IMR-90 (cell line): Measurements from ENCODE around the gene GCFC2. TPM values are rescaled to one million over a fixed set of nuclear protein-coding genes. Genes with fewer than 3 reads are reported as not detected.

Experiments
- ATAC-seq: fragments of 200-7000 bp; cut with Tn5 transposase; 2 replicates; pipeline ENCODE4 v1.9.1; 2020; ENCODE audit warnings: low read depth, mild to moderate bottlenecking, moderate library complexity
- BruUV-seq: library from RNA; stranded (reverse); fragments of 400-500 nt; replicated peaks from 2 replicates; lab custom pipeline; 2021; lab: Mats Ljungman, UMichigan
- CTCF ChIA-PET: fragments of 300-600 bp; formaldehyde crosslinking; extraction: SDS; loops from one replicate; lab custom pipeline; 2021; ENCODE audit warnings: antibody characterized with exemption; lab: Yijun Ruan, JAX
- POLR2A ChIA-PET: fragments of 300-600 bp; sonication (Branson Sonifier 250); formaldehyde crosslinking; loops from one replicate; lab custom pipeline; 2022; ENCODE audit warnings: antibody characterized with exemption; ENCODE audit not compliant: unreplicated experiment; lab: Charles Lee
- DNase-seq: peaks from one replicate; pipeline ENCODE4 v3.0.0; 2013
- H2AFZ ChIP-seq: replicated peaks from 2 replicates; pipeline ENCODE3; 2013; ENCODE audit warnings: low read length, mild to moderate bottlenecking; ENCODE audit not compliant: poor library complexity
- H2AK5ac ChIP-seq: 2 replicates; pipeline ENCODE4 v1.6.1; 2013; ENCODE audit warnings: low read depth, low read length, inconsistent platforms
- H2AK9ac ChIP-seq: replicated peaks from 2 replicates; pipeline ENCODE3; 2013; ENCODE audit warnings: mild to moderate bottlenecking, low read depth, low read length, moderate library complexity; ENCODE audit not compliant: poor library complexity
- H2BK120ac ChIP-seq: 2 replicates; pipeline ENCODE4 v1.6.1; 2013; ENCODE audit warnings: low read depth, low read length, inconsistent platforms
- H2BK15ac ChIP-seq: 3 replicates; pipeline ENCODE4 v1.6.1; 2013; ENCODE audit warnings: low read depth, low read length, inconsistent platforms
- H2BK20ac ChIP-seq: 2 replicates; pipeline ENCODE4 v1.6.1; 2013; ENCODE audit warnings: low read depth, mild to moderate bottlenecking, inconsistent platforms, low read length, moderate library complexity
- H2BK5ac ChIP-seq: 2 replicates; pipeline ENCODE4 v1.6.1; 2013; ENCODE audit warnings: mild to moderate bottlenecking, low read depth, low read length, inconsistent platforms; ENCODE audit not compliant: poor library complexity, severe bottlenecking
- H3K14ac ChIP-seq: replicated peaks from 2 replicates; pipeline ENCODE4 v1.6.1; 2013; ENCODE audit warnings: low read depth, low read length, inconsistent platforms
- H3K18ac ChIP-seq: 2 replicates; pipeline ENCODE4 v1.6.1; 2013; ENCODE audit warnings: low read depth, low read length, control low read depth
- H3K23ac ChIP-seq: 2 replicates; pipeline ENCODE4 v1.6.1; 2013; ENCODE audit warnings: low read depth, low read length, inconsistent platforms
- H3K27ac ChIP-seq: 2 replicates; pipeline ENCODE4 v1.5.1; 2013; ENCODE audit warnings: mild to moderate bottlenecking, control low read depth, low read length; ENCODE audit not compliant: insufficient read depth
- H3K27me3 ChIP-seq: 2 replicates; pipeline ENCODE4 v1.6.1; 2013; ENCODE audit warnings: low read length; ENCODE audit not compliant: control insufficient read depth, insufficient read depth
- H3K36me3 ChIP-seq: 2 replicates; pipeline ENCODE4 v1.6.1; 2013; ENCODE audit warnings: low read length, mixed read lengths; ENCODE audit not compliant: control insufficient read depth, insufficient read depth
- H3K4ac ChIP-seq: 2 replicates; pipeline ENCODE4 v1.6.1; 2013; ENCODE audit warnings: low read depth, low read length, inconsistent platforms
- H3K4me1 ChIP-seq: 2 replicates; pipeline ENCODE4 v1.6.1; 2013; ENCODE audit warnings: low read length, mixed read lengths; ENCODE audit not compliant: control insufficient read depth, insufficient read depth
- H3K4me2 ChIP-seq: 2 replicates; pipeline ENCODE4 v1.6.1; 2013; ENCODE audit warnings: low read depth, mild to moderate bottlenecking, control low read depth, low read length, moderate library complexity
- H3K4me3 ChIP-seq: 2 replicates; pipeline ENCODE4 v1.5.1; 2013; ENCODE audit warnings: low read depth, mild to moderate bottlenecking, control low read depth, low read length, moderate library complexity; ENCODE audit not compliant: insufficient read depth
- H3K56ac ChIP-seq: 2 replicates; pipeline ENCODE4 v1.6.1; 2013; ENCODE audit warnings: low read length, inconsistent platforms; ENCODE audit not compliant: insufficient read depth; ENCODE audit errors: extremely low read depth
- H3K79me1 ChIP-seq, 2 experiments: 2 replicates each; pipeline ENCODE4 v1.6.1; 2013; ENCODE audit warnings: low read length in 2 of 2, inconsistent platforms in 1 of 2, low read depth in 1 of 2
- H3K9ac ChIP-seq: 2 replicates; pipeline ENCODE4 v1.6.1; 2013; ENCODE audit warnings: low read depth, low read length, control low read depth
- H3K9me1 ChIP-seq: 2 replicates; pipeline ENCODE4 v1.6.1; 2013; ENCODE audit warnings: low read length, inconsistent platforms; ENCODE audit not compliant: insufficient read depth
- H3K9me3 ChIP-seq: 2 replicates; pipeline ENCODE4 v1.6.1; 2013; ENCODE audit warnings: low read length; ENCODE audit not compliant: control insufficient read depth, insufficient read depth
- H4K20me1 ChIP-seq: 2 replicates; pipeline ENCODE4 v1.6.1; 2013; ENCODE audit warnings: low read length, inconsistent platforms; ENCODE audit not compliant: insufficient read depth
- H4K5ac ChIP-seq: 2 replicates; pipeline ENCODE4 v1.6.1; 2013; ENCODE audit warnings: mild to moderate bottlenecking, low read depth, low read length, control low read depth
- H4K8ac ChIP-seq, 2 experiments: 2 replicates each; pipeline ENCODE4 v1.6.1; 2013; ENCODE audit warnings: low read depth in 2 of 2, low read length in 2 of 2, control low read depth in 1 of 2, inconsistent platforms in 1 of 2
- H4K91ac ChIP-seq: 2 replicates; pipeline ENCODE4 v1.6.1; 2013; ENCODE audit warnings: low read depth, low read length, inconsistent platforms; ENCODE audit not compliant: insufficient read depth
- BHLHE40 ChIP-seq: fragments of 150-350 bp; IDR thresholded peaks from 2 replicates; pipeline ENCODE4 v1.6.1; 2016; ENCODE audit warnings: mild to moderate bottlenecking, low read depth, low read length
- CEBPB ChIP-seq: IDR thresholded peaks from 2 replicates; pipeline ENCODE4 v1.6.1; 2012; ENCODE audit warnings: low read depth, low read length, improper control_type of control experiment
- CHD1 ChIP-seq: IDR thresholded peaks from 2 replicates; pipeline ENCODE4 v1.6.1; 2012; ENCODE audit warnings: low read depth, low read length, improper control_type of control experiment
- FOS ChIP-seq: fragments of 150-350 bp; IDR thresholded peaks from 2 replicates; pipeline ENCODE4 v1.6.1; 2016; ENCODE audit warnings: low read depth, low read length
- MAFK ChIP-seq: IDR thresholded peaks from 2 replicates; pipeline ENCODE4 v1.6.1; 2012; ENCODE audit warnings: low read depth, low read length, improper control_type of control experiment
- MAZ ChIP-seq: IDR thresholded peaks from 2 replicates; pipeline ENCODE4 v1.6.1; 2012; ENCODE audit warnings: low read depth, mild to moderate bottlenecking, low read length, improper control_type of control experiment, moderate library complexity, borderline replicate concordance
- MXI1 ChIP-seq: IDR thresholded peaks from 2 replicates; pipeline ENCODE4 v1.6.1; 2012; ENCODE audit warnings: low read depth, mild to moderate bottlenecking, low read length, moderate library complexity, borderline replicate concordance
- NFE2L2 ChIP-seq: fragments of 150-350 bp; IDR thresholded peaks from 2 replicates; pipeline ENCODE4 v1.6.1; 2016; ENCODE audit warnings: low read depth, mild to moderate bottlenecking, low read length
- POLR2A ChIP-seq: IDR thresholded peaks from 2 replicates; pipeline ENCODE4 v1.6.1; 2012; ENCODE audit warnings: mild to moderate bottlenecking, low read depth, low read length
- RAD21 ChIP-seq: IDR thresholded peaks from 2 replicates; pipeline ENCODE4 v1.6.1; 2012; ENCODE audit warnings: low read length, improper control_type of control experiment
- RCOR1 ChIP-seq: IDR thresholded peaks from 2 replicates; pipeline ENCODE4 v1.6.1; 2012; ENCODE audit warnings: mild to moderate bottlenecking, low read length, improper control_type of control experiment; ENCODE audit not compliant: insufficient replicate concordance
- RFX5 ChIP-seq: IDR thresholded peaks from 2 replicates; pipeline ENCODE4 v1.8.0; 2012; ENCODE audit warnings: low read depth, mild to moderate bottlenecking, low read length, moderate library complexity
- SMC3 ChIP-seq: fragments of 150-350 bp; IDR thresholded peaks from 2 replicates; pipeline ENCODE4 v1.6.1; 2016; ENCODE audit warnings: low read depth, mild to moderate bottlenecking, antibody characterized with exemption, low read length, moderate library complexity
- WGBS, 2 experiments: methylation state at CpG; one replicate each; pipeline versions ENCODE4 v1.1.5 to v1.1.7; 2013; ENCODE audit warnings: missing lambda C conversion rate in 2 of 2; ENCODE audit not compliant: insufficient read length in 1 of 2; ENCODE audit errors: extremely low coverage in 2 of 2; 5-methylcytosine and 5-hydroxymethylcytosine counted together
- dilution Hi-C: fragments of 300-500 bp; cut with HindIII; formaldehyde crosslinking; loops from one replicate; pipeline ENCODE4 v1.14.3; 2018; ENCODE audit warnings: low sequenced_read_pairs; ENCODE audit not compliant: unreplicated experiment
- in situ Hi-C: fragments of 300-500 bp; cut with MboI; formaldehyde crosslinking; loops from 3 replicates; pipeline ENCODE4 v1.14.3; 2019; ENCODE audit warnings: low sequenced_read_pairs, inconsistent platforms, mixed read lengths
- intact Hi-C: fragments of 100-400 bp; cut with micrococcal nuclease; formaldehyde crosslinking; loops from 2 replicates; pipeline ENCODE4 v1.10.0; 2022
- polyA plus RNA-seq, 3 experiments: library from polyadenylated mRNA; depleted of rRNA; stranded (reverse); fragments of >200 nt; gene quantifications; 2 replicates each; pipeline ENCODE4 v1.2.3, GENCODE V29; 2012; ENCODE audit warnings: low replicate concordance in 1 of 3
- total RNA-seq: library from RNA; depleted of rRNA; stranded (reverse); fragments of >200 nt; gene quantifications from 2 replicates; pipeline ENCODE4 v1.2.3, GENCODE V29; 2012
- TF ChIP-seq, protein P1 (sequence below): conservative IDR thresholded peaks from 2 replicates; pipeline ENCODE4 v1.5.1; 2012; ENCODE audit warnings: mild to moderate bottlenecking, low read depth, low read length, improper control_type of control experiment
- TF ChIP-seq, protein P2 (sequence below): fragments of 150-350 bp; IDR thresholded peaks from 2 replicates; pipeline ENCODE4 v1.6.1; 2017; ENCODE audit warnings: mild to moderate bottlenecking, antibody characterized with exemption, low read length, low read depth
- TF ChIP-seq, protein P3 (sequence below): fragments of 150-350 bp; IDR thresholded peaks from 2 replicates; pipeline ENCODE4 v1.6.1; 2016; ENCODE audit warnings: low read depth, mild to moderate bottlenecking, low read length, moderate library complexity, borderline replicate concordance

Gene GCFC2
- total and polyA plus RNA-seq, 2 of the 4 experiments (the other 2 are of a cell fraction): 6.4 to 10.0 TPM

DNA sequence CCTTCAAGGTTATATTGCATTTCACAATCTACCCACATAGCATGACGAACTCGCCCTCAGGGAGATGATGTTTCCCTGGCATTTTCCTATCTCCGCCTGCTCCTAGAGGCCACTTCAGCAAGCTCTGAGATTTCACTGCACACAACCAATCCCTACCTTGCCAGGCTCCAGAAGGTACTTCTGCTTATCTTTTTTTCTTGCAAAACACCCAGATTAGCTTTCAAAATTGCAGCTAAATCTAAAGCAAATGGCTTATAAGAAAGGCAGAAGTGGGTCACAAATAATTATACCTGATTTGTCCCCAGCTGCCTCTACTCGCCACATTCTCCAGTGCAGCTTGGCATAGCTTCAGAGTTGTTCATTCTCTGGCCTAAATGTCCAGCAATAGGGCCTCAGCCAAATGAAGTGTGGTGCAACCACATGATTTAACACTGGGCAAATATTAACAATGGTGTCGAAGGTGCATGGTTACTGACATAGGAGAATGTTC is 96.5 kb downstream of the GCFC2 start:
- Histone ChIP-seq H3K9ac (no peak overlapping the region), H3K27me3 (peaks cover 24% of the 10 kb centered on the region), H2AFZ (no peak overlapping the region), H2BK120ac (no peak overlapping the region), H3K4me2 (no peak overlapping the region), H2AK9ac (no peak overlapping the region), H4K8ac (no peak overlapping the region), H3K9me1 (no peaks in the 10 kb centered on the region), H3K18ac (no peak overlapping the region), H4K20me1 (no peaks in the 10 kb centered on the region), H3K14ac (no peak overlapping the region), H3K23ac (no peak overlapping the region), H2BK20ac (no peak overlapping the region), H3K79me1 (no peaks in the 10 kb centered on the region), H2AK5ac (no peak overlapping the region), H4K5ac (no peak overlapping the region), H3K36me3 (no peaks in the 10 kb centered on the region), H3K27ac (no peak overlapping the region), H2BK5ac (no peak overlapping the region), H3K4me3 (no peak overlapping the region), H2BK15ac (no peak overlapping the region), H3K4ac (no peak overlapping the region), H3K56ac (no peak overlapping the region), H4K91ac (no peak overlapping the region), H3K9me3 (no peaks in the 10 kb centered on the region), H3K4me1 (no peaks in the 10 kb centered on the region)
- DNase-seq (no peak), ATAC-seq (no peak)
- BruUV-seq: no TSS peak
- ChIA-PET POLR2A (no interaction called here), CTCF (interaction anchor here (0.7 kb wide), 2 partner anchors 53 to 836 kb away, joined by 3 read pairs; no protein-coding TSS in a partner anchor)
- intact Hi-C loops (no loop called here), dilution Hi-C loops (no loop called here), in situ Hi-C loops (loop anchor here (25.0 kb wide), 3 partner anchors 402 to 927 kb away; no protein-coding TSS in a partner anchor)
- WGBS, 2 experiments: 95% methylated on average over 4 of the region's 5 CpGs; no CpG with 5 or more reads in 1 of the 2 experiments
- TF ChIP-seq MAZ: no peak
- TF ChIP-seq FOS: no peak
- no peak for TF ChIP-seq BHLHE40
- TF ChIP-seq RFX5: no peak
- no peak for TF ChIP-seq MAFK
- TF ChIP-seq POLR2A: no peak
- TF ChIP-seq SMC3: no peak
- TF ChIP-seq, protein P1, sequence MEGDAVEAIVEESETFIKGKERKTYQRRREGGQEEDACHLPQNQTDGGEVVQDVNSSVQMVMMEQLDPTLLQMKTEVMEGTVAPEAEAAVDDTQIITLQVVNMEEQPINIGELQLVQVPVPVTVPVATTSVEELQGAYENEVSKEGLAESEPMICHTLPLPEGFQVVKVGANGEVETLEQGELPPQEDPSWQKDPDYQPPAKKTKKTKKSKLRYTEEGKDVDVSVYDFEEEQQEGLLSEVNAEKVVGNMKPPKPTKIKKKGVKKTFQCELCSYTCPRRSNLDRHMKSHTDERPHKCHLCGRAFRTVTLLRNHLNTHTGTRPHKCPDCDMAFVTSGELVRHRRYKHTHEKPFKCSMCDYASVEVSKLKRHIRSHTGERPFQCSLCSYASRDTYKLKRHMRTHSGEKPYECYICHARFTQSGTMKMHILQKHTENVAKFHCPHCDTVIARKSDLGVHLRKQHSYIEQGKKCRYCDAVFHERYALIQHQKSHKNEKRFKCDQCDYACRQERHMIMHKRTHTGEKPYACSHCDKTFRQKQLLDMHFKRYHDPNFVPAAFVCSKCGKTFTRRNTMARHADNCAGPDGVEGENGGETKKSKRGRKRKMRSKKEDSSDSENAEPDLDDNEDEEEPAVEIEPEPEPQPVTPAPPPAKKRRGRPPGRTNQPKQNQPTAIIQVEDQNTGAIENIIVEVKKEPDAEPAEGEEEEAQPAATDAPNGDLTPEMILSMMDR: no peak
- TF ChIP-seq RAD21: no peak
- TF ChIP-seq CHD1: no peak
- TF ChIP-seq, protein P2, sequence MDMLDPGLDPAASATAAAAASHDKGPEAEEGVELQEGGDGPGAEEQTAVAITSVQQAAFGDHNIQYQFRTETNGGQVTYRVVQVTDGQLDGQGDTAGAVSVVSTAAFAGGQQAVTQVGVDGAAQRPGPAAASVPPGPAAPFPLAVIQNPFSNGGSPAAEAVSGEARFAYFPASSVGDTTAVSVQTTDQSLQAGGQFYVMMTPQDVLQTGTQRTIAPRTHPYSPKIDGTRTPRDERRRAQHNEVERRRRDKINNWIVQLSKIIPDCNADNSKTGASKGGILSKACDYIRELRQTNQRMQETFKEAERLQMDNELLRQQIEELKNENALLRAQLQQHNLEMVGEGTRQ: no peak
- TF ChIP-seq, protein P3, sequence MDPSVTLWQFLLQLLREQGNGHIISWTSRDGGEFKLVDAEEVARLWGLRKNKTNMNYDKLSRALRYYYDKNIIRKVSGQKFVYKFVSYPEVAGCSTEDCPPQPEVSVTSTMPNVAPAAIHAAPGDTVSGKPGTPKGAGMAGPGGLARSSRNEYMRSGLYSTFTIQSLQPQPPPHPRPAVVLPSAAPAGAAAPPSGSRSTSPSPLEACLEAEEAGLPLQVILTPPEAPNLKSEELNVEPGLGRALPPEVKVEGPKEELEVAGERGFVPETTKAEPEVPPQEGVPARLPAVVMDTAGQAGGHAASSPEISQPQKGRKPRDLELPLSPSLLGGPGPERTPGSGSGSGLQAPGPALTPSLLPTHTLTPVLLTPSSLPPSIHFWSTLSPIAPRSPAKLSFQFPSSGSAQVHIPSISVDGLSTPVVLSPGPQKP: no peak
- no peak for TF ChIP-seq CEBPB
- no peak for TF ChIP-seq MXI1
- TF ChIP-seq NFE2L2: no peak
- TF ChIP-seq RCOR1: no peak
